Keratinocyte (primary cell): ENCODE results near the gene HTRA3. TPM values are rescaled to one million over a fixed set of nuclear protein-coding genes. Genes with fewer than 3 reads are reported as not detected.

Source experiments
- DNase-seq: peaks from one replicate; pipeline ENCODE4 v3.0.0-alpha.2; 2011; ENCODE audit warnings: low read depth, missing footprints, low spot score
- FAIRE-seq: peaks from 2 replicates; lab custom pipeline; 2011; peaks lifted over from hg19 to GRCh38; lab: Jason Lieb, UNC
- H2AFZ ChIP-seq: 2 replicates; pipeline ENCODE4 v1.6.0; 2012; ENCODE audit warnings: low read length, control low read depth, inconsistent platforms; ENCODE audit not compliant: control insufficient read depth
- H3K27ac ChIP-seq: 2 replicates; pipeline ENCODE4 v1.5.1; 2011; ENCODE audit warnings: low read length; ENCODE audit not compliant: control insufficient read depth, insufficient read depth
- H3K27me3 ChIP-seq: 3 replicates; pipeline ENCODE4 v1.6.0; 2011; ENCODE audit warnings: low read length; ENCODE audit not compliant: control insufficient read depth, insufficient read depth; ENCODE audit errors: extremely low read depth
- H3K36me3 ChIP-seq, 2 experiments: 2 replicates in 1 of 2; 3 replicates in 1 of 2; pipeline ENCODE4 v1.5.1; 2011; ENCODE audit warnings: low read length in 2 of 2, mild to moderate bottlenecking in 1 of 2; ENCODE audit not compliant: control insufficient read depth in 2 of 2, insufficient read depth in 2 of 2; ENCODE audit errors: extremely low read depth in 1 of 2
- H3K4me1 ChIP-seq: 3 replicates; pipeline ENCODE4 v1.5.1; 2011; ENCODE audit warnings: low read length; ENCODE audit not compliant: control insufficient read depth, insufficient read depth; ENCODE audit errors: extremely low read depth
- H3K4me2 ChIP-seq: 3 replicates; pipeline ENCODE4 v1.6.0; 2011; ENCODE audit warnings: low read depth, low read length; ENCODE audit not compliant: control insufficient read depth, insufficient read depth; ENCODE audit errors: extremely low read depth
- H3K4me3 ChIP-seq, 3 experiments: fragments of 200-600 bp in 1 of 3; sonication (generic) in 1 of 3; 2 replicates in 2 of 3; 3 replicates in 1 of 3; pipeline ENCODE4 v1.5.1; 2011 to 2016; ENCODE audit warnings: low read length in 3 of 3, mild to moderate bottlenecking in 3 of 3, control low read depth in 2 of 3, inconsistent platforms in 1 of 3, low read depth in 1 of 3, mixed read lengths in 1 of 3, mixed run types in 1 of 3, moderate library complexity in 1 of 3; ENCODE audit not compliant: control insufficient read depth in 2 of 3, insufficient read depth in 2 of 3; ENCODE audit errors: extremely low read depth in 1 of 3
- H3K79me2 ChIP-seq: 2 replicates; pipeline ENCODE4 v1.6.0; 2012; ENCODE audit warnings: low read length; ENCODE audit not compliant: control insufficient read depth, insufficient read depth
- H3K9ac ChIP-seq: 3 replicates; pipeline ENCODE4 v1.6.0; 2011; ENCODE audit warnings: low read length; ENCODE audit not compliant: control insufficient read depth, insufficient read depth; ENCODE audit errors: extremely low read depth
- H3K9me1 ChIP-seq: 3 replicates; pipeline ENCODE4 v1.6.0; 2011; ENCODE audit warnings: low read length; ENCODE audit not compliant: control insufficient read depth, insufficient read depth; ENCODE audit errors: extremely low read depth
- H3K9me3 ChIP-seq: 2 replicates; pipeline ENCODE4 v1.5.1; 2012; ENCODE audit warnings: low read depth, low read length; ENCODE audit not compliant: control insufficient read depth
- H4K20me1 ChIP-seq: 3 replicates; pipeline ENCODE4 v1.6.0; 2011; ENCODE audit warnings: low read length; ENCODE audit not compliant: control insufficient read depth, insufficient read depth; ENCODE audit errors: extremely low read depth
- EZH2 ChIP-seq: IDR thresholded peaks from one replicate; pipeline ENCODE4 v1.6.1; 2012; ENCODE audit warnings: inconsistent platforms, mild to moderate bottlenecking, low read length, moderate library complexity
- dilution Hi-C: fragments of 300-500 bp; cut with MboI; formaldehyde crosslinking; loops from one replicate; pipeline ENCODE4 v1.7.0; 2020; ENCODE audit warnings: low sequenced_read_pairs; ENCODE audit not compliant: extremely low pct_ligation_motif_present
- polyA plus RNA-seq, 5 experiments: library from polyadenylated mRNA; depleted of rRNA in 3 of 5; stranded (reverse) in 3 of 5; stranded (forward) in 1 of 5; unstranded in 1 of 5; fragments of >200 nt; gene quantifications; 1 replicate in 1 of 5; 2 replicates in 3 of 5; 3 replicates in 1 of 5; pipeline versions ENCODE4 v1.2.1 to v1.2.3, GENCODE V29; 2011 to 2012; ENCODE audit warnings: missing spikeins in 2 of 5, low read depth in 1 of 5, low replicate concordance in 1 of 5
- TF ChIP-seq, protein P1 (sequence below), 3 experiments: IDR thresholded peaks in 1 of 3; conservative IDR thresholded peaks in 1 of 3; optimal IDR thresholded peaks in 1 of 3; 2 replicates in 2 of 3; 3 replicates in 1 of 3; pipeline versions ENCODE3 to v1.5.1; 2011; ENCODE audit warnings: low read length in 3 of 3, mild to moderate bottlenecking in 3 of 3, moderate library complexity in 2 of 3, control low read depth in 1 of 3, inconsistent platforms in 1 of 3; ENCODE audit not compliant: insufficient read depth in 2 of 3; ENCODE audit errors: extremely low read depth in 1 of 3

HTRA3 gene
- polyA plus RNA-seq, 1 donor (not counting 4 experiments of a cell fraction or from before 2014, with no cell fraction given), result not detected

DNA sequence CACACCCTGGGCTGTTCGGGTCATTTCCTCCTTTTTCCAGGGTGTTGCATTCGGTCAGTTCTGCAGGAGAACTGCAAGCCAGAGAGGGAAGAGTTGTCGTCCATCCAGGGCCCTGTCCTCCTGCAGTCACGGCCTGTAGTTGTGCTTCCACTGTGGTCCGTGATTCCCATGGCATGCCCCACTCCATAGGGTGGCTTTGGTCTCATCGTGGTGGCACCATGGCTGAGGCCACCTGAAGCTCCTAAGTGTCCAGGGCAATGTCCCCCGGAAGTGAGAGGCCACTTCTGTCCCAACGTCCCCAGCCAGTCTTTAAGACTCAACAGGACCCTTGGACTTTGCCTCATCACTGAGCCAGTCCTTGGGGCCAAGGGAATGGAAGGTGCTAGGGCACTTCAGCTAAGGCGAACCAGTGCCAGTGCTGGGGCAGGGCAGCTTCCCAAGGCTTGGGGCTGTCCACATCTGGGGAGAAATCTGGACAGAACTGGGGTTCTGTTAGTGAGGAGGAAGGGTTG is 83.7 kb downstream of the HTRA3 start:
- Histone ChIP-seq H3K27me3 (peaks cover 5% of the 10 kb centered on the region), H3K9ac (no peak overlapping the region), H3K9me3 (no peaks in the 10 kb centered on the region), H3K4me1 (peaks cover 30% of the 10 kb centered on the region), H2AFZ (no peak overlapping the region), H3K79me2 (no peaks in the 10 kb centered on the region), H4K20me1 (no peaks in the 10 kb centered on the region), H3K27ac (no peak overlapping the region), H3K4me2 (no peak overlapping the region), H3K36me3 (no peaks in the 10 kb centered on the region), H3K9me1 (no peaks in the 10 kb centered on the region), H3K4me3 (no peak overlapping the region)
- dilution Hi-C loops, result no loop called here
- no peak for DNase-seq
- FAIRE-seq, result no peak
- no peak for TF ChIP-seq EZH2
- TF ChIP-seq, protein P1, sequence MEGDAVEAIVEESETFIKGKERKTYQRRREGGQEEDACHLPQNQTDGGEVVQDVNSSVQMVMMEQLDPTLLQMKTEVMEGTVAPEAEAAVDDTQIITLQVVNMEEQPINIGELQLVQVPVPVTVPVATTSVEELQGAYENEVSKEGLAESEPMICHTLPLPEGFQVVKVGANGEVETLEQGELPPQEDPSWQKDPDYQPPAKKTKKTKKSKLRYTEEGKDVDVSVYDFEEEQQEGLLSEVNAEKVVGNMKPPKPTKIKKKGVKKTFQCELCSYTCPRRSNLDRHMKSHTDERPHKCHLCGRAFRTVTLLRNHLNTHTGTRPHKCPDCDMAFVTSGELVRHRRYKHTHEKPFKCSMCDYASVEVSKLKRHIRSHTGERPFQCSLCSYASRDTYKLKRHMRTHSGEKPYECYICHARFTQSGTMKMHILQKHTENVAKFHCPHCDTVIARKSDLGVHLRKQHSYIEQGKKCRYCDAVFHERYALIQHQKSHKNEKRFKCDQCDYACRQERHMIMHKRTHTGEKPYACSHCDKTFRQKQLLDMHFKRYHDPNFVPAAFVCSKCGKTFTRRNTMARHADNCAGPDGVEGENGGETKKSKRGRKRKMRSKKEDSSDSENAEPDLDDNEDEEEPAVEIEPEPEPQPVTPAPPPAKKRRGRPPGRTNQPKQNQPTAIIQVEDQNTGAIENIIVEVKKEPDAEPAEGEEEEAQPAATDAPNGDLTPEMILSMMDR (optimal IDR thresholded peaks at IDR 0.05 in 1 of 3, IDR thresholded peaks at IDR 0.05 in 1 of 3, conservative IDR thresholded peaks at IDR 0.05 in 1 of 3; ENCODE audit: extremely low read depth in 1 of 3, insufficient read depth in 2 of 3, low read length in 3 of 3), result no peak

DNA sequence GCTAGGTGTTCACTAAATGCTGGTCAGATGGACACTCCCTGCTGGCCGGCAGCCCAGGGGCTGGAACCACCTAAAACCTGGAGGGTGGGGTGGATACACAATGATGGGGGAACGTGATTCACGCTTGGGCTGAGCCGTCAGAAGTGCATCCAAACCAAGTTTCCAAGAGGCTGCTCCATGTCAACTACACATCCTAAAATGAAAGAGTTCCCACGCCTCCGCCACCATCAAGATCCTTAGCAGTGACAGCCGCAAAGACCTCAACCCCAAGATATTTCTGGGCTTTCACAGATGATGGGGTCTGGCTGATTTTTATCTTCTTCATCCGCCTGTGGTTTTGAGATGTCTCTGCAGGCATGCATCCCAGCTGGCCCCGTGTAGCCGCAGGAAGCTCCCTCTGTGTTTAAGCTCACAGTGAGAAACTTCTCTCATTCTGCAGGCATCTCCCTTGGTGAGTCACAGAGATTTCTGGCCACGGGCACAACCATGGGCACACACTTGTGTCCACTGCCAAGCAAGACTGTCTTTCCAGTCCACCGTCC is 84.4 kb downstream of the HTRA3 start:
- Histone ChIP-seq H3K27ac (no peak overlapping the region), H3K9me1 (no peaks in the 10 kb centered on the region), H3K4me1 (peaks cover 31% of the 10 kb centered on the region), H3K4me2 (no peak overlapping the region), H3K27me3 (peaks cover 5% of the 10 kb centered on the region), H3K4me3 (no peak overlapping the region), H3K9ac (no peak overlapping the region), H3K36me3 (no peaks in the 10 kb centered on the region), H2AFZ (no peak overlapping the region), H3K9me3 (no peaks in the 10 kb centered on the region), H3K79me2 (no peaks in the 10 kb centered on the region), H4K20me1 (no peaks in the 10 kb centered on the region)
- TF ChIP-seq, protein P1 (optimal IDR thresholded peaks at IDR 0.05 in 1 of 3, IDR thresholded peaks at IDR 0.05 in 1 of 3, conservative IDR thresholded peaks at IDR 0.05 in 1 of 3; ENCODE audit: extremely low read depth in 1 of 3, insufficient read depth in 2 of 3, low read length in 3 of 3), result no peak
- TF ChIP-seq EZH2, result no peak
- FAIRE-seq (no peak), DNase-seq (no peak)
- dilution Hi-C loops, result no loop called here
